H9 (cell line): ENCODE measurements around the gene MOCS1. TPM values are rescaled to one million over a fixed set of nuclear protein-coding genes. Genes with fewer than 3 reads are reported as not detected.

Experiments
- DNase-seq: peaks from one replicate; pipeline ENCODE4 v3.0.0-alpha.2; 2017
- H2AFZ ChIP-seq: one replicate; pipeline ENCODE4 v1.6.1; 2013; ENCODE audit warnings: mild to moderate bottlenecking, low read length, control low read depth, moderate library complexity
- H2AK5ac ChIP-seq: 2 replicates; pipeline ENCODE4 v1.6.1; 2013; ENCODE audit warnings: low read length, control low read depth, mixed read lengths; ENCODE audit not compliant: insufficient read length
- H2BK120ac ChIP-seq: one replicate; pipeline ENCODE4 v1.6.1; 2013; ENCODE audit warnings: low read depth, mild to moderate bottlenecking, low read length, control low read depth, inconsistent platforms; ENCODE audit not compliant: poor library complexity, severe bottlenecking
- H2BK12ac ChIP-seq: 2 replicates; pipeline ENCODE4 v1.6.1; 2013; ENCODE audit warnings: low read length, control low read depth, mixed read lengths, low read depth; ENCODE audit not compliant: insufficient read length
- H2BK15ac ChIP-seq: 2 replicates; pipeline ENCODE4 v1.6.1; 2013; ENCODE audit warnings: low read depth, low read length, control low read depth
- H2BK20ac ChIP-seq: one replicate; pipeline ENCODE4 v1.6.1; 2013; ENCODE audit warnings: low read depth, mild to moderate bottlenecking, low read length, control low read depth, inconsistent platforms; ENCODE audit not compliant: poor library complexity, severe bottlenecking
- H2BK5ac ChIP-seq: 2 replicates; pipeline ENCODE4 v1.6.1; 2013; ENCODE audit warnings: low read length, control low read depth, mixed read lengths; ENCODE audit not compliant: insufficient read length
- H3K14ac ChIP-seq: 2 replicates; pipeline ENCODE4 v1.6.1; 2013; ENCODE audit warnings: low read length, control low read depth; ENCODE audit not compliant: insufficient read depth
- H3K18ac ChIP-seq: 2 replicates; pipeline ENCODE4 v1.6.1; 2013; ENCODE audit warnings: low read depth, mild to moderate bottlenecking, mixed read lengths, low read length, control low read depth; ENCODE audit not compliant: insufficient read length
- H3K23ac ChIP-seq: 2 replicates; pipeline ENCODE4 v1.6.1; 2013; ENCODE audit warnings: low read length, control low read depth, mixed read lengths, low read depth; ENCODE audit not compliant: insufficient read length
- H3K23me2 ChIP-seq: 2 replicates; pipeline ENCODE4 v1.6.1; 2013; ENCODE audit warnings: low read depth, mild to moderate bottlenecking, mixed read lengths, low read length, control low read depth; ENCODE audit not compliant: insufficient read length, poor library complexity, severe bottlenecking
- H3K27ac ChIP-seq: 2 replicates; pipeline ENCODE4 v1.5.1; 2013; ENCODE audit warnings: low read length, control low read depth, mixed read lengths, low read depth; ENCODE audit not compliant: insufficient read length
- H3K27me3 ChIP-seq: 2 replicates; pipeline ENCODE4 v1.6.1; 2013; ENCODE audit warnings: low read length, control low read depth, inconsistent platforms; ENCODE audit not compliant: insufficient read depth
- H3K4ac ChIP-seq: 2 replicates; pipeline ENCODE4 v1.6.1; 2013; ENCODE audit warnings: low read depth, mild to moderate bottlenecking, control low read depth, inconsistent platforms, low read length, moderate library complexity
- H3K4me1 ChIP-seq: 2 replicates; pipeline ENCODE4 v1.6.1; 2013; ENCODE audit warnings: low read length, control low read depth, inconsistent platforms; ENCODE audit not compliant: insufficient read depth
- H3K4me2 ChIP-seq: 2 replicates; pipeline ENCODE4 v1.6.1; 2013; ENCODE audit warnings: low read length, control low read depth, mixed read lengths; ENCODE audit not compliant: insufficient read length, insufficient read depth
- H3K56ac ChIP-seq: 2 replicates; pipeline ENCODE4 v1.6.1; 2013; ENCODE audit warnings: low read depth, mild to moderate bottlenecking, mixed read lengths, low read length, control low read depth; ENCODE audit not compliant: insufficient read length
- H3K79me1 ChIP-seq: 2 replicates; pipeline ENCODE4 v1.6.1; 2013; ENCODE audit warnings: low read depth, mild to moderate bottlenecking, moderate library complexity, low read length, control low read depth, inconsistent platforms; ENCODE audit not compliant: insufficient read depth, poor library complexity, severe bottlenecking
- H3K79me2 ChIP-seq: 2 replicates; pipeline ENCODE4 v1.6.1; 2013; ENCODE audit warnings: low read length, control low read depth, inconsistent platforms; ENCODE audit not compliant: insufficient read depth
- H3K9ac ChIP-seq: 2 replicates; pipeline ENCODE4 v1.6.1; 2013; ENCODE audit warnings: low read length, control low read depth, mixed read lengths; ENCODE audit not compliant: insufficient read length; ENCODE audit errors: extremely low read depth
- H3K9me3 ChIP-seq: one replicate; pipeline ENCODE4 v1.6.1; 2013; ENCODE audit warnings: low read depth, low read length, inconsistent platforms; ENCODE audit not compliant: control insufficient read depth
- H3T11ph ChIP-seq: one replicate; pipeline ENCODE4 v1.6.1; 2013; ENCODE audit warnings: mild to moderate bottlenecking, low read length, control low read depth, inconsistent platforms
- H4K20me1 ChIP-seq: one replicate; pipeline ENCODE4 v1.6.1; 2013; ENCODE audit not compliant: control insufficient read depth, insufficient read length, insufficient read depth
- H4K5ac ChIP-seq: 2 replicates; pipeline ENCODE4 v1.6.1; 2013; ENCODE audit warnings: low read depth, mild to moderate bottlenecking, mixed read lengths, low read length, control low read depth; ENCODE audit not compliant: insufficient read length
- H4K8ac ChIP-seq: replicated peaks from 2 replicates; pipeline ENCODE4 v1.6.1; 2013; ENCODE audit warnings: low read length, control low read depth, mixed read lengths, low read depth; ENCODE audit not compliant: insufficient read length
- H4K91ac ChIP-seq: 2 replicates; pipeline ENCODE4 v1.6.1; 2013; ENCODE audit warnings: low read depth, mild to moderate bottlenecking, moderate library complexity, mixed read lengths, low read length, control low read depth; ENCODE audit not compliant: insufficient read length
- H3K27ac Mint-ChIP-seq, 3 experiments: 2 replicates in 2 of 3; 3 replicates in 1 of 3; pipeline ENCODE4 v1.8.0; 2020 to 2021; ENCODE audit warnings: mixed read lengths in 3 of 3, mild to moderate bottlenecking in 1 of 3, moderate library complexity in 1 of 3
- H3K27me3 Mint-ChIP-seq: 2 replicates; pipeline ENCODE4 v1.8.0; 2021; ENCODE audit warnings: low read depth, mild to moderate bottlenecking, moderate library complexity, mixed read lengths
- H3K36me3 Mint-ChIP-seq, 3 experiments: 2 replicates in 2 of 3; 3 replicates in 1 of 3; pipeline ENCODE4 v1.8.0; 2020 to 2021; ENCODE audit warnings: low read depth in 3 of 3, mixed read lengths in 3 of 3; ENCODE audit not compliant: insufficient read depth in 1 of 3
- H3K4me1 Mint-ChIP-seq, 2 experiments: 2 replicates each; pipeline ENCODE4 v1.8.0; 2020; ENCODE audit warnings: mixed read lengths in 2 of 2
- H3K4me3 Mint-ChIP-seq, 2 experiments: 2 replicates in 1 of 2; 3 replicates in 1 of 2; pipeline ENCODE4 v1.8.0; 2020 to 2021; ENCODE audit warnings: mild to moderate bottlenecking in 2 of 2, mixed read lengths in 2 of 2, moderate library complexity in 1 of 2
- H3K9me3 Mint-ChIP-seq, 2 experiments: 2 replicates in 1 of 2; 3 replicates in 1 of 2; pipeline ENCODE4 v1.8.0; 2020; ENCODE audit warnings: mild to moderate bottlenecking in 2 of 2, mixed read lengths in 2 of 2, moderate library complexity in 1 of 2
- CTCF ChIP-seq: fragments of 200-600 bp; sonication (generic); conservative IDR thresholded peaks from 3 replicates; pipeline ENCODE4 v1.8.0; 2021; ENCODE audit warnings: antibody characterized with exemption, mild to moderate bottlenecking
- WGBS: extraction: QIAGEN DNeasy Blood & Tissue Kit; methylation state at CpG from one replicate; pipeline ENCODE4 v1.1.7; 2013; ENCODE audit warnings: missing lambda C conversion rate, low lambda C conversion rate, mixed read lengths; ENCODE audit not compliant: insufficient read length; ENCODE audit errors: extremely low coverage; 5-methylcytosine and 5-hydroxymethylcytosine counted together
- total RNA-seq: library from RNA; stranded (reverse); gene quantifications from 2 replicates; pipeline ENCODE4 v1.2.1, GENCODE V29; 2021

MOCS1 gene
- total RNA-seq, 1 experiment from 2014 or later = 15.2 TPM

- H3K4me3 Mint-ChIP-seq = no peak overlapping the region
- no peaks in the 10 kb centered on the region; a peak in 1 of 7 replicates for H3K36me3 Mint-ChIP-seq
- no peaks in the 10 kb centered on the region for H3K9me3 Mint-ChIP-seq
- Histone ChIP-seq H3T11ph (no peak overlapping the region), H2BK5ac (no peak overlapping the region), H2BK20ac (no peak overlapping the region), H4K8ac (no peak overlapping the region), H3K4me2 (no peak overlapping the region), H2BK15ac (no peak overlapping the region), H3K23ac (no peak overlapping the region), H3K23me2 (no peaks in the 10 kb centered on the region), H2AK5ac (no peak overlapping the region), H3K56ac (no peak overlapping the region), H3K27ac (no peak overlapping the region), H2BK12ac (no peak overlapping the region), H3K9me3 (no peaks in the 10 kb centered on the region), H3K4ac (no peak overlapping the region), H2AFZ (no peak overlapping the region), H4K5ac (no peak overlapping the region), H3K18ac (no peak overlapping the region), H3K4me1 (no peaks in the 10 kb centered on the region), H3K27me3 (no peaks in the 10 kb centered on the region), H3K14ac (no peak overlapping the region), H3K9ac (no peak overlapping the region), H3K79me1 (no peaks in the 10 kb centered on the region), H4K20me1 (no peaks in the 10 kb centered on the region), H2BK120ac (no peak overlapping the region), H3K79me2 (no peaks in the 10 kb centered on the region), H4K91ac (no peak overlapping the region)
- no peak overlapping the region for H3K27ac Mint-ChIP-seq
- no peak for TF ChIP-seq CTCF
- H3K4me1 Mint-ChIP-seq = peaks cover 4 to 5% of the 10 kb centered on the region in 2 experiments; a peak in 2 of 4 replicates
- DNase-seq = no peak
- no CpG with 5 or more reads among the region's 2 CpGs for WGBS
- H3K27me3 Mint-ChIP-seq = peaks cover 2% of the 10 kb centered on the region
These were observed 45.0 kb downstream of the MOCS1 start for GRCh38 chr6:39889229-39889628.
